ENCODE measurements around the gene CARD9. TPM values are rescaled to one million over a fixed set of nuclear protein-coding genes. Genes with fewer than 3 reads are reported as not detected.
A peak's percentile ranks its signal among the peaks of the same experiment; 100 is the strongest.

CARD9 gene
- total RNA-seq, 1 experiment from 2014 or later = 14.0 TPM

- peak; percentile 56 to 85 for DNase-seq
- no peak overlapping the region for H2AFZ ChIP-seq
- no peak overlapping the region for H3K27ac ChIP-seq
- H3K27me3 ChIP-seq (ENCODE audit: insufficient read depth, low read depth) = no peaks in the 10 kb centered on the region
- H3K79me2 ChIP-seq (ENCODE audit: low read depth) = no peaks in the 10 kb centered on the region
- H3K4me2 ChIP-seq = no peak overlapping the region
- CTCF ChIA-PET = interaction anchor here (1.0 kb wide), 1 partner anchor 24 kb away, joined by 7 read pairs; no protein-coding TSS in a partner anchor
- no peaks in the 10 kb centered on the region for H3K4me1 ChIP-seq (replicated peaks; ENCODE audit: insufficient read depth)
- BruUV-seq (replicated peaks) = no TSS peak
- no peaks in the 10 kb centered on the region for H3K9me2 ChIP-seq (ENCODE audit: insufficient read depth)
- H4K20me1 ChIP-seq (ENCODE audit: insufficient read depth) = no peaks in the 10 kb centered on the region
- H3F3A ChIP-seq (ENCODE audit: insufficient read depth, low read depth) = no peaks in the 10 kb centered on the region
- H3K4me3 ChIP-seq = no peak overlapping the region
- no peaks in the 10 kb centered on the region for H3K9me3 ChIP-seq (ENCODE audit: insufficient read depth, low read depth)
- POLR2A ChIA-PET (ENCODE audit: unreplicated experiment) = interaction anchor here (0.7 kb wide), 1 partner anchor 27 kb away, joined by 4 read pairs; no protein-coding TSS in a partner anchor
- H3K36me3 ChIP-seq (ENCODE audit: low read depth) = no peaks in the 10 kb centered on the region
- TF ChIP-seq CTCF (conservative IDR thresholded peaks at IDR 0.05) (peak; percentile 97), EZH2 (IDR thresholded peaks at IDR 0.05; ENCODE audit: low read depth) (no peak)
- intact Hi-C loops (cut with micrococcal nuclease; ENCODE audit: unreplicated experiment) = loop anchor here (1.0 to 2.0 kb wide), 2 partner anchors 33 to 61 kb away; partner anchors contain the start of genes CARD9 and SNAPC4
These were observed 34.1 kb downstream of the CARD9 start for GRCh38 chr9:136339173-136339957.

DNA sequence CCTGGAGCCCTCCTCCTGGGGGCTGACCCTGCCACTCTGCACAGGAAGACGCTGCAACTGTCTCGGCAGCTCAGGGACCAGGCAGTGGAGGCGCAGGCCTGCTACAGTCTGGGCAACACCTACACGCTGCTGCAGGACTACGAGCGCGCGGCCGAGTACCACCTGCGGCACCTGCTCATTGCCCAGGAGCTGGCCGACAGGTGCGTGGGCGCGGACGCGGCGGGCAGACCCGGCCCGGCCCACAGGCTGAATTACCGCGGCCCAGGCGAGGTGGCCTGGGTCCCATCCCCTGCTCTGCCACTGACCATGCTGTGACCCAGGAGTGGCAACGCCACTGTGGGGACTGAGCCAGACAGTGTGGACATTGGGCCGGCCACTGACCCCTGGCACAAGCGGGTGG, 35.0 kb downstream of the CARD9 start:
- Histone ChIP-seq H3K9me3 (ENCODE audit: insufficient read depth, low read depth) (no peaks in the 10 kb centered on the region), H3F3A (ENCODE audit: insufficient read depth, low read depth) (no peaks in the 10 kb centered on the region), H3K79me2 (ENCODE audit: low read depth) (no peaks in the 10 kb centered on the region), H2AFZ (no peak overlapping the region), H3K4me2 (no peak overlapping the region), H3K27me3 (ENCODE audit: insufficient read depth, low read depth) (no peaks in the 10 kb centered on the region), H3K36me3 (ENCODE audit: low read depth) (no peaks in the 10 kb centered on the region), H3K27ac (no peak overlapping the region), H3K9me2 (ENCODE audit: insufficient read depth) (no peaks in the 10 kb centered on the region), H3K4me1 (replicated peaks; ENCODE audit: insufficient read depth) (no peaks in the 10 kb centered on the region), H4K20me1 (ENCODE audit: insufficient read depth) (no peaks in the 10 kb centered on the region), H3K4me3 (no peak overlapping the region)
- no peak for TF ChIP-seq CTCF (conservative IDR thresholded peaks at IDR 0.05)
- TF ChIP-seq EZH2 (IDR thresholded peaks at IDR 0.05; ENCODE audit: low read depth) = no peak
- intact Hi-C loops (cut with micrococcal nuclease; ENCODE audit: unreplicated experiment) = loop anchor here (2.0 kb wide), 1 partner anchor 34 kb away; the partner anchor contains the start of gene CARD9
- BruUV-seq (replicated peaks) = no TSS peak
- CTCF ChIA-PET = interaction anchor here (0.9 kb wide), 1 partner anchor 25 kb away, joined by 5 read pairs; no protein-coding TSS in a partner anchor
- no peak for DNase-seq
- POLR2A ChIA-PET (ENCODE audit: unreplicated experiment) = no interaction called here

- Histone ChIP-seq H3F3A (ENCODE audit: insufficient read depth, low read depth) (no peaks in the 10 kb centered on the region), H4K20me1 (ENCODE audit: insufficient read depth) (no peaks in the 10 kb centered on the region), H3K79me2 (ENCODE audit: low read depth) (no peaks in the 10 kb centered on the region), H2AFZ (no peak overlapping the region), H3K27me3 (ENCODE audit: insufficient read depth, low read depth) (no peaks in the 10 kb centered on the region), H3K27ac (no peak overlapping the region), H3K9me3 (ENCODE audit: insufficient read depth, low read depth) (no peaks in the 10 kb centered on the region), H3K36me3 (ENCODE audit: low read depth) (no peaks in the 10 kb centered on the region), H3K4me1 (replicated peaks; ENCODE audit: insufficient read depth) (no peaks in the 10 kb centered on the region), H3K4me3 (no peak overlapping the region), H3K4me2 (no peak overlapping the region), H3K9me2 (ENCODE audit: insufficient read depth) (no peaks in the 10 kb centered on the region)
- TF ChIP-seq CTCF (conservative IDR thresholded peaks at IDR 0.05) (no peak), EZH2 (IDR thresholded peaks at IDR 0.05; ENCODE audit: low read depth) (no peak)
- intact Hi-C loops (cut with micrococcal nuclease; ENCODE audit: unreplicated experiment) = loop anchor here (2.0 kb wide), 1 partner anchor 35 kb away; the partner anchor contains the start of gene CARD9
- POLR2A ChIA-PET (ENCODE audit: unreplicated experiment) = interaction anchor here (0.6 kb wide), 1 partner anchor 9 kb away, joined by 4 read pairs; no protein-coding TSS in a partner anchor
- no TSS peak for BruUV-seq (replicated peaks)
- CTCF ChIA-PET = interaction anchor here (0.6 to 1.1 kb wide), 3 partner anchors 8 to 1559 kb away, joined by 3 to 5 read pairs (median 4); no protein-coding TSS in a partner anchor
- DNase-seq = no peak
These were observed 35.8 kb downstream of the CARD9 start for GRCh38 chr9:136337416-136338395.

All from PC-9 (cell line).